ENCODE results near the gene GZF1. TPM values are rescaled to one million over a fixed set of nuclear protein-coding genes. Genes with fewer than 3 reads are reported as not detected.

Gene GZF1
- polyA plus RNA-seq, 1 experiment: 14.3 TPM

DNA sequence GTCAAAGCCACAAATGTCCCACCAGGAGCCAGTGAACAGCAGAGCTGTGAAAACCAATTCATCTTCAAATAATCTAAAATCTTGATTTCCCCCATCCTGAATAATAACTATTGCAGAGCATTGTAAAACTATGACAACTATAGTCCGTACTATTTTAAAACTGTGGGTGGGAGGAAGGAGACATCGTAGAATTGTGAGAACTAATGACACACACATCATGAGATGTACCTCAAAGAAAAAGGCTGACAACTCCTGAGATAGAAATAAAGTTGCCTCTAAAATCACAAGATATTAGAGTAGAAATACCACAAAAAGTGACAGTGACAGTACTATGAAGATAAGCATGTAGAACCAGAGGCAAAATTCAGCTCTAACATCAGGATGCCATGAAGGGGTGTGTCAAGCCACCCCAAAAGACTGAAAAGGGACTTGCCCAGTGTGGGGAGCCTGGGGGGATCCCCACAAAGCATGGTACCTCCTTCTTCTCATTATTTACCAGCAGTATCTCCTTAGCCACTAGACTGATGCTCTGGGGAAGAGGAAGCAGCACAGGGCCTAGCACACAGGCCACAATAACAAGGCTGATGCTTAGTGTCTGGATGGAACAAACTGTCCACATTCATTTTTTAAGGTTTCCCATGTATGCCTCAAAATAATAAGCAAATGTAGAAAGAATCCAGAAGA, 45.9 kb downstream of the GZF1 start:
- no peaks in the 10 kb centered on the region for H3K27me3 ChIP-seq (ENCODE audit: control insufficient read depth, insufficient read depth, low read length)
- DNase-seq (ENCODE audit: low read depth, low spot score): no peak
- H3K27ac ChIP-seq (ENCODE audit: low read depth, low read length): no peak overlapping the region
- TF ChIP-seq, protein P1, sequence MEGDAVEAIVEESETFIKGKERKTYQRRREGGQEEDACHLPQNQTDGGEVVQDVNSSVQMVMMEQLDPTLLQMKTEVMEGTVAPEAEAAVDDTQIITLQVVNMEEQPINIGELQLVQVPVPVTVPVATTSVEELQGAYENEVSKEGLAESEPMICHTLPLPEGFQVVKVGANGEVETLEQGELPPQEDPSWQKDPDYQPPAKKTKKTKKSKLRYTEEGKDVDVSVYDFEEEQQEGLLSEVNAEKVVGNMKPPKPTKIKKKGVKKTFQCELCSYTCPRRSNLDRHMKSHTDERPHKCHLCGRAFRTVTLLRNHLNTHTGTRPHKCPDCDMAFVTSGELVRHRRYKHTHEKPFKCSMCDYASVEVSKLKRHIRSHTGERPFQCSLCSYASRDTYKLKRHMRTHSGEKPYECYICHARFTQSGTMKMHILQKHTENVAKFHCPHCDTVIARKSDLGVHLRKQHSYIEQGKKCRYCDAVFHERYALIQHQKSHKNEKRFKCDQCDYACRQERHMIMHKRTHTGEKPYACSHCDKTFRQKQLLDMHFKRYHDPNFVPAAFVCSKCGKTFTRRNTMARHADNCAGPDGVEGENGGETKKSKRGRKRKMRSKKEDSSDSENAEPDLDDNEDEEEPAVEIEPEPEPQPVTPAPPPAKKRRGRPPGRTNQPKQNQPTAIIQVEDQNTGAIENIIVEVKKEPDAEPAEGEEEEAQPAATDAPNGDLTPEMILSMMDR (IDR thresholded peaks at IDR 0.05; ENCODE audit: low read depth, low read length): no peak
- CTCF ChIA-PET: interaction anchor here (2.8 kb wide), 1 partner anchor 34 kb away, joined by 9 read pairs; no protein-coding TSS in a partner anchor
- POLR2A ChIA-PET: no interaction called here
- no peaks in the 10 kb centered on the region for H3K9me3 ChIP-seq (ENCODE audit: control insufficient read depth, insufficient read depth, low read length)
- H3K4me3 ChIP-seq (ENCODE audit: low read depth, low read length): no peak overlapping the region

DNA sequence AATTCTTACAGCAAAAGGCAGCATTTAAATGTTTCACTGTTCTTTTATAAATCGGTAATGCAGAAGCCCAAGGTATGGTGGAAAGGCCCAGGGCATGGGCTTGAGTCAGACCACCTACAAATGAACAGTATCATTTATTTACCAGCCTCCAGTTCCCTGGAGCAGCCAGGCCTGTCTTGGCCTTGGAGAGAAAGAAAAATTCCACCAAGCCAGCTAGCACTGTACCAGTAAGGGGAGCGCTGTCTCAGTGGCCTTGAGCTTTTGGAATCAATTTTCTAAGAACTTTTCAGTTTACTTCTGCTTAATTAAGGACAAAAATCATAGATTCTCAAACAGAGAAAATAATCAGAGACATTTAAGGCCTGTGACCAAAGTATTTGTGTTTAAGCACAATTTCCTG, 47.0 kb downstream of the GZF1 start:
- DNase-seq (ENCODE audit: low read depth, low spot score): no peak
- Histone ChIP-seq H3K27ac (ENCODE audit: low read depth, low read length) (no peak overlapping the region), H3K27me3 (ENCODE audit: control insufficient read depth, insufficient read depth, low read length) (no peaks in the 10 kb centered on the region), H3K9me3 (ENCODE audit: control insufficient read depth, insufficient read depth, low read length) (no peaks in the 10 kb centered on the region), H3K4me3 (ENCODE audit: low read depth, low read length) (no peak overlapping the region)
- ChIA-PET POLR2A (no interaction called here), CTCF (interaction anchor here (1.5 kb wide), 1 partner anchor 10 kb away, joined by 5 read pairs; no protein-coding TSS in a partner anchor)
- TF ChIP-seq, protein P1 (IDR thresholded peaks at IDR 0.05; ENCODE audit: low read depth, low read length): no peak

DNA sequence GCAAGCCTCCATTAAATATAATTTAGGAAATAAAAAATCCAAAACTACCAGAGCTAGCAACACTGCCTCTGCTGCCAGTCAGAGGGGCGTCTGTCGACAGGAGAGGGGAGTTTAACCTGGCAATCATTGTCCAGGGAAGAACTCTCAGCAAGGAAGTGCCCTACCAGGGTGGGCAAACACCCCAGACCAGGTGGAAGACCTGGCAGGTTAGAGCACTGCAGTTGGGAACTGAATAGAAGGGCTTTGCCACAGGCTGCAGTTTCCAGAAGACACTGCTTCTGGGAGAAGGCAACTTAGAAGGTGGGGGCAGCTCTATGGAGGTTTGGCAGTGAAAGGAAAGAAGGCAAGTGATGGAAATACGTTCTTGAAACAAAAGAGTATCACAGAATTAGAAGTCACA, 47.8 kb downstream of the GZF1 start:
- TF ChIP-seq, protein P1 (IDR thresholded peaks at IDR 0.05; ENCODE audit: low read depth, low read length): no peak
- DNase-seq (ENCODE audit: low read depth, low spot score): no peak
- POLR2A ChIA-PET: no interaction called here
- Histone ChIP-seq H3K27ac (ENCODE audit: low read depth, low read length) (no peak overlapping the region), H3K27me3 (ENCODE audit: control insufficient read depth, insufficient read depth, low read length) (no peaks in the 10 kb centered on the region), H3K4me3 (ENCODE audit: low read depth, low read length) (no peak overlapping the region), H3K9me3 (ENCODE audit: control insufficient read depth, insufficient read depth, low read length) (no peaks in the 10 kb centered on the region)
- CTCF ChIA-PET: interaction anchor here (1.5 kb wide), 1 partner anchor 9 kb away, joined by 5 read pairs; no protein-coding TSS in a partner anchor

DNA sequence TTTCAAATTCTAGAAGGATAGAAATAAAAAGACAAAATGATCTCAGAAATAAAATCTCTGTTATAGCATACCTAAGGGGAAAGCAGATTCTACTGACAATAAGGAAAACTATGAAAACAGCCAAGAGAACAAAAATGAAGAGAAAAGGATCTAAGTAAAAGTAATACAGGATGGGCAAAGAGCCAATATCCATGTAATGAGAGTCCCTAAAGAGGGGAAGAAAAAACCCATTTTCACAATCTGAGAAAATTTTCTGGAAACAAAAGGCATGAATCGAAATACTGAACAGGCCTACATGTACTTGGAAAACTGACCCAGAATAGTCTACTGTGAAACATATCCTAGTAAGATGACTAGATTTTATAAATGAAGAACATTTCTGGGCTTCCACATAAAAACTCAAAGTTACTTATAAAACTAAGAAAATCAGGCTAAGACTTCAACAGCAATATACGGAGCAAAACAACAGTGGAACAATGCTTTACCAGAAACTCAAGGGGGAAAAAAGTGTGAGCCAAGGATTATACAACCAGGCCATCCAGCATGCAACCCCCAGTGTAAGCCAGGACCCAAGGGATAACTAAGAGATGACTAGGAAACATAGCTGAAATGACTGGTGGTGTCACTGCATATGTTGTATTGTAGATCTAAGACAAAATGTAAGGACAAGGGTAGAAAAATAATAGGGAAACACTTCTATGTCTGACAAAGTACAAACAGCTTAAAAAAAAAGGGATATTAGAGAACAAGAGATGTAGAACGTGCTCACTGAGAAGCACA, 49.1 kb downstream of the GZF1 start:
- no peak for DNase-seq (ENCODE audit: low read depth, low spot score)
- POLR2A ChIA-PET: no interaction called here
- no peaks in the 10 kb centered on the region for H3K27me3 ChIP-seq (ENCODE audit: control insufficient read depth, insufficient read depth, low read length)
- H3K9me3 ChIP-seq (ENCODE audit: control insufficient read depth, insufficient read depth, low read length): no peaks in the 10 kb centered on the region
- no peak overlapping the region for H3K27ac ChIP-seq (ENCODE audit: low read depth, low read length)
- TF ChIP-seq, protein P1 (IDR thresholded peaks at IDR 0.05; ENCODE audit: low read depth, low read length): no peak
- CTCF ChIA-PET: interaction anchor here (1.1 to 1.5 kb wide), 3 partner anchors 11 to 719 kb away, joined by 3 to 5 read pairs (median 4); no protein-coding TSS in a partner anchor
- H3K4me3 ChIP-seq (ENCODE audit: low read depth, low read length): no peak overlapping the region

DNA sequence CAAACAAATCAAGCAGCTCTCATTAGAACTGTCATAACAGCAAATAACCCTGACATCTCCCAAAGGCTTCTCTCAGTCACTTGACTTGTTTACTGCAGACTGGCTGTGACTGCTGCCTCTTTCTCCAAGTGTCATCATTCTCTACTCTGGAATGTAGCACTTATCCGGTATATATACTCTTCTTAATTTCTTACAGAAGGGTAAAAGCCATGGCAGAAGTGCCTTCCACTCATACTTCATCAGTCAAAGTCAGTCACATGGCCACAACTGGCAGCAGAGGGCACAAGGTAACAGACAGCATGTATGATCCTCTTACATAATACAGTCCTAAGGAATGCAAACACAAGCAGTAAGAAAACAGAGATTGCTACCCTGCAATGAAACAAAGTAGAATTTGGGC, 50.0 kb downstream of the GZF1 start:
- TF ChIP-seq, protein P1 (IDR thresholded peaks at IDR 0.05; ENCODE audit: low read depth, low read length): no peak
- no peaks in the 10 kb centered on the region for H3K27me3 ChIP-seq (ENCODE audit: control insufficient read depth, insufficient read depth, low read length)
- ChIA-PET CTCF (interaction anchor here (1.1 to 1.5 kb wide), 2 partner anchors 12 to 720 kb away, joined by 4 to 5 read pairs; no protein-coding TSS in a partner anchor), POLR2A (no interaction called here)
- DNase-seq (ENCODE audit: low read depth, low spot score): no peak
- H3K27ac ChIP-seq (ENCODE audit: low read depth, low read length): no peak overlapping the region
- H3K9me3 ChIP-seq (ENCODE audit: control insufficient read depth, insufficient read depth, low read length): no peaks in the 10 kb centered on the region
- no peak overlapping the region for H3K4me3 ChIP-seq (ENCODE audit: low read depth, low read length)

Data from AG04450 (cell line).